HepG2 (cell line): ENCODE results near the gene NOL8.

ENCODE experiments used
- CCAR2 ChIP-seq: fragments of 200-400 bp; formaldehyde crosslinking; optimal IDR thresholded peaks from 2 replicates; pipeline ENCODE3; 2018; ENCODE audit warnings: low read depth, mild to moderate bottlenecking, low read length, moderate library complexity
- FOXM1 ChIP-seq: sonication (generic); formaldehyde crosslinking; IDR thresholded peaks from 2 replicates; pipeline ENCODE4 v1.5.0; 2020; ENCODE audit warnings: missing genetic modification reagents
- HMG20B ChIP-seq: conservative IDR thresholded peaks from 2 replicates; pipeline ENCODE4 v1.6.1; 2016; ENCODE audit warnings: missing genetic modification reagents, missing compliant biosample characterization
- RAD21 ChIP-seq: fragments of 450-650 bp; formaldehyde crosslinking; IDR thresholded peaks from 2 replicates; pipeline ENCODE4 v1.5.0; 2020; ENCODE audit warnings: mild to moderate bottlenecking
- RELA ChIP-seq: sonication (generic); formaldehyde crosslinking; IDR thresholded peaks from 2 replicates; pipeline ENCODE4 v1.4.0; 2020; ENCODE audit warnings: missing genetic modification reagents
- ZMYM4 ChIP-seq: sonication (generic); formaldehyde crosslinking; IDR thresholded peaks from 2 replicates; pipeline ENCODE4 v1.8.1; 2023; ENCODE audit warnings: mild to moderate bottlenecking, missing genetic modification reagents
- ZNF274 ChIP-seq: sonication (generic); formaldehyde crosslinking; IDR thresholded peaks from 2 replicates; pipeline ENCODE4 v1.5.1; 2020; ENCODE audit warnings: mild to moderate bottlenecking, missing genetic modification reagents
- ZNF512 ChIP-seq: sonication (generic); formaldehyde crosslinking; IDR thresholded peaks from 2 replicates; pipeline ENCODE4 v1.4.0; 2020; ENCODE audit warnings: mild to moderate bottlenecking, missing genetic modification reagents
- ZNF530 ChIP-seq: sonication (generic); formaldehyde crosslinking; IDR thresholded peaks from 2 replicates; pipeline ENCODE4 v1.5.0; 2020; ENCODE audit warnings: low read depth, mild to moderate bottlenecking, missing genetic modification reagents
- TF ChIP-seq, protein P1 (sequence below): sonication (generic); formaldehyde crosslinking; IDR thresholded peaks from 2 replicates; pipeline ENCODE4 v1.5.0; 2020; ENCODE audit warnings: mild to moderate bottlenecking, missing genetic modification reagents, moderate library complexity
- TF ChIP-seq, protein P2 (sequence below): sonication (generic); formaldehyde crosslinking; IDR thresholded peaks from 2 replicates; pipeline ENCODE4 v1.5.1; 2020; ENCODE audit warnings: mild to moderate bottlenecking, missing genetic modification reagents, moderate library complexity
- TF ChIP-seq, protein P3 (sequence below): sonication (generic); formaldehyde crosslinking; IDR thresholded peaks from 2 replicates; pipeline ENCODE4 v1.5.0; 2020; ENCODE audit warnings: mild to moderate bottlenecking, missing genetic modification reagents, borderline replicate concordance

GRCh38 chr9:92324431-92324830, 719 bp downstream of the NOL8 start:
- TF ChIP-seq ZNF530 (no peak), FOXM1 (CRISPR knock-in tag) (no peak), RAD21 (CRISPR knock-in tag) (no peak), ZMYM4 (no peak), ZNF512 (CRISPR knock-in tag) (no peak), CCAR2 (no peak), HMG20B (CRISPR knock-in tag) (no peak), RELA (CRISPR knock-in tag) (no peak), ZNF274 (CRISPR knock-in tag) (no peak)
- TF ChIP-seq, protein P1, sequence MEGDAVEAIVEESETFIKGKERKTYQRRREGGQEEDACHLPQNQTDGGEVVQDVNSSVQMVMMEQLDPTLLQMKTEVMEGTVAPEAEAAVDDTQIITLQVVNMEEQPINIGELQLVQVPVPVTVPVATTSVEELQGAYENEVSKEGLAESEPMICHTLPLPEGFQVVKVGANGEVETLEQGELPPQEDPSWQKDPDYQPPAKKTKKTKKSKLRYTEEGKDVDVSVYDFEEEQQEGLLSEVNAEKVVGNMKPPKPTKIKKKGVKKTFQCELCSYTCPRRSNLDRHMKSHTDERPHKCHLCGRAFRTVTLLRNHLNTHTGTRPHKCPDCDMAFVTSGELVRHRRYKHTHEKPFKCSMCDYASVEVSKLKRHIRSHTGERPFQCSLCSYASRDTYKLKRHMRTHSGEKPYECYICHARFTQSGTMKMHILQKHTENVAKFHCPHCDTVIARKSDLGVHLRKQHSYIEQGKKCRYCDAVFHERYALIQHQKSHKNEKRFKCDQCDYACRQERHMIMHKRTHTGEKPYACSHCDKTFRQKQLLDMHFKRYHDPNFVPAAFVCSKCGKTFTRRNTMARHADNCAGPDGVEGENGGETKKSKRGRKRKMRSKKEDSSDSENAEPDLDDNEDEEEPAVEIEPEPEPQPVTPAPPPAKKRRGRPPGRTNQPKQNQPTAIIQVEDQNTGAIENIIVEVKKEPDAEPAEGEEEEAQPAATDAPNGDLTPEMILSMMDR (CRISPR knock-in tag): no peak
- TF ChIP-seq, protein P2, sequence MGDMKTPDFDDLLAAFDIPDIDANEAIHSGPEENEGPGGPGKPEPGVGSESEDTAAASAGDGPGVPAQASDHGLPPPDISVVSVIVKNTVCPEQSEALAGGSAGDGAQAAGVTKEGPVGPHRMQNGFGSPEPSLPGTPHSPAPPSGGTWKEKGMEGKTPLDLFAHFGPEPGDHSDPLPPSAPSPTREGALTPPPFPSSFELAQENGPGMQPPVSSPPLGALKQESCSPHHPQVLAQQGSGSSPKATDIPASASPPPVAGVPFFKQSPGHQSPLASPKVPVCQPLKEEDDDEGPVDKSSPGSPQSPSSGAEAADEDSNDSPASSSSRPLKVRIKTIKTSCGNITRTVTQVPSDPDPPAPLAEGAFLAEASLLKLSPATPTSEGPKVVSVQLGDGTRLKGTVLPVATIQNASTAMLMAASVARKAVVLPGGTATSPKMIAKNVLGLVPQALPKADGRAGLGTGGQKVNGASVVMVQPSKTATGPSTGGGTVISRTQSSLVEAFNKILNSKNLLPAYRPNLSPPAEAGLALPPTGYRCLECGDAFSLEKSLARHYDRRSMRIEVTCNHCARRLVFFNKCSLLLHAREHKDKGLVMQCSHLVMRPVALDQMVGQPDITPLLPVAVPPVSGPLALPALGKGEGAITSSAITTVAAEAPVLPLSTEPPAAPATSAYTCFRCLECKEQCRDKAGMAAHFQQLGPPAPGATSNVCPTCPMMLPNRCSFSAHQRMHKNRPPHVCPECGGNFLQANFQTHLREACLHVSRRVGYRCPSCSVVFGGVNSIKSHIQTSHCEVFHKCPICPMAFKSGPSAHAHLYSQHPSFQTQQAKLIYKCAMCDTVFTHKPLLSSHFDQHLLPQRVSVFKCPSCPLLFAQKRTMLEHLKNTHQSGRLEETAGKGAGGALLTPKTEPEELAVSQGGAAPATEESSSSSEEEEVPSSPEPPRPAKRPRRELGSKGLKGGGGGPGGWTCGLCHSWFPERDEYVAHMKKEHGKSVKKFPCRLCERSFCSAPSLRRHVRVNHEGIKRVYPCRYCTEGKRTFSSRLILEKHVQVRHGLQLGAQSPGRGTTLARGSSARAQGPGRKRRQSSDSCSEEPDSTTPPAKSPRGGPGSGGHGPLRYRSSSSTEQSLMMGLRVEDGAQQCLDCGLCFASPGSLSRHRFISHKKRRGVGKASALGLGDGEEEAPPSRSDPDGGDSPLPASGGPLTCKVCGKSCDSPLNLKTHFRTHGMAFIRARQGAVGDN: no peak
- TF ChIP-seq, protein P3, sequence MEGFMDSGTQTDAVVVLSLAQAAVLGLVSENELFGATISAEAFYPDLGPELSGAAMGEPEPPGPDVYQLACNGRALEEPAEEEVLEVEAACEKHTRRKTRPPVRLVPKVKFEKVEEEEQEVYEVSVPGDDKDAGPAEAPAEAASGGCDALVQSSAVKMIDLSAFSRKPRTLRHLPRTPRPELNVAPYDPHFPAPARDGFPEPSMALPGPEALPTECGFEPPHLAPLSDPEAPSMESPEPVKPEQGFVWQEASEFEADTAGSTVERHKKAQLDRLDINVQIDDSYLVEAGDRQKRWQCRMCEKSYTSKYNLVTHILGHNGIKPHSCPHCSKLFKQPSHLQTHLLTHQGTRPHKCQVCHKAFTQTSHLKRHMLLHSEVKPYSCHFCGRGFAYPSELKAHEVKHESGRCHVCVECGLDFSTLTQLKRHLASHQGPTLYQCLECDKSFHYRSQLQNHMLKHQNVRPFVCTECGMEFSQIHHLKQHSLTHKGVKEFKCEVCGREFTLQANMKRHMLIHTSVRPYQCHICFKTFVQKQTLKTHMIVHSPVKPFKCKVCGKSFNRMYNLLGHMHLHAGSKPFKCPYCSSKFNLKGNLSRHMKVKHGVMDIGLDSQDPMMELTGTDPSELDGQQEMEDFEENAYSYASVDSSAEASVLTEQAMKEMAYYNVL (CRISPR knock-in tag): no peak
